Activated CD8-positive, alpha-beta memory T cell treated with anti-CD3 and anti-CD28 coated beads for 48 hours (primary cell): ENCODE results near the gene CELF4.

ENCODE experiments used
- DNase-seq, 3 experiments: peaks; one replicate each; pipeline ENCODE4 v3.0.0-alpha.2; 2020; ENCODE audit warnings: low read depth in 2 of 3, low spot score in 2 of 3

Gene CELF4

DNA sequence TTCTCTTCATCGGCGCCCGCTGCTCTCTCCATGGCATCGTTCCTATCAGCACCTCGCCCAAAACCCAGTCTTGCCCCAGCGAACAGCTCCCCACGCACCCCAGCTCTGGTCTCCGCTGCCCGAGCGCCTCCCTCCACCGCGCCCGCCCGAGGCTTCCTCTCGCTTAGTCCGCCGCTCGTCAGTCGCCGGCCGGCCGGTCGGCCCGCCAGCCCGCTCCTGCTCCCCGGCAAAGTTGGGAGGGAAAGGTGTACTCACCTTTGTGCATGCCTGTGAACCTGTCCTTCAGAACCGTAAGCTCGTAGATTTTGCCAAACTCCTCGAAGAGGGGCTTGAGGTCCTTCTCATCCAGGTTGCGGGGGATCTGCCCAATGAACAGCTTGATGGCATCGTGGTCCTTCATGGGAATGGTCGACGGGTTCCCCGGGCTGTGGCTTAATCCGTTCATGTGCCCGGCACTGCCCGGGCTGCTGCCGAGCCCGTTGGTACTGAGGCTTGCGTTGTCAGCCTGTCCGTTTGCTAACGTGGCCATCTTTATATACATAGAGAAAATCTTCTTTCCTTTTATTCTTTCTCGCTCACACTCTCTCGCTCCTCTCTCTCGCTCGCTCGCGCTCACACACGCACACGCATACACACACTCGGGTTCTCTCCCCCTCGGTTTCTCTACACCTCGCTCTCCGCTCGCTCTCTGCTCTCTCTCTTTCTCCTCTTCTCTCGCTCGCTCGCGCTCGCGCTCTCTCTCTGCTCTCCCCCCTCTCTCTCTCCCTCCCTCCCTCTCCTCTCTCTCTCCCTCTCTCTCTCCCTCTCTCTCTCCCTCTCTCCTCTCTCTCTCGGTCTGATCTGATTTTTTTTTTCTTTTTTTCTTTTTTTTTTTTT lies at the start of gene CELF4:
TSS of gene CELF4 (minus strand) at position 698 of the 876 bp plus-strand sequence.
- DNase-seq: no peak

DNA sequence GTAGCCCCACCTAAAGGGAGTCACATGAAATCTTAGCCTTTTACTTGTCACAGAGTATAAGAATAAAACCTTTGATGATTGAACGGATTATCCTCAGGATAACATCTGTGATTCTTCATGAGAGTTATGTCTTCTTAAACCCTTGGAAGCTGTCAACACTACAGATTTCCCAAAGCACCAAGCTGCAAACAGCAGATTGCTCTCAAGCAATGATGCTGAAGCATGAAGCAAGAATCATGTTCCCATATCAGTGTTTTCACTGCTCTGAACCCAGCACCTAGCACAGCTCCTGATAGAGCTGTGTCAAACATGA lies 47.6 kb upstream of the CELF4 start:
- DNase-seq: no peak

DNA sequence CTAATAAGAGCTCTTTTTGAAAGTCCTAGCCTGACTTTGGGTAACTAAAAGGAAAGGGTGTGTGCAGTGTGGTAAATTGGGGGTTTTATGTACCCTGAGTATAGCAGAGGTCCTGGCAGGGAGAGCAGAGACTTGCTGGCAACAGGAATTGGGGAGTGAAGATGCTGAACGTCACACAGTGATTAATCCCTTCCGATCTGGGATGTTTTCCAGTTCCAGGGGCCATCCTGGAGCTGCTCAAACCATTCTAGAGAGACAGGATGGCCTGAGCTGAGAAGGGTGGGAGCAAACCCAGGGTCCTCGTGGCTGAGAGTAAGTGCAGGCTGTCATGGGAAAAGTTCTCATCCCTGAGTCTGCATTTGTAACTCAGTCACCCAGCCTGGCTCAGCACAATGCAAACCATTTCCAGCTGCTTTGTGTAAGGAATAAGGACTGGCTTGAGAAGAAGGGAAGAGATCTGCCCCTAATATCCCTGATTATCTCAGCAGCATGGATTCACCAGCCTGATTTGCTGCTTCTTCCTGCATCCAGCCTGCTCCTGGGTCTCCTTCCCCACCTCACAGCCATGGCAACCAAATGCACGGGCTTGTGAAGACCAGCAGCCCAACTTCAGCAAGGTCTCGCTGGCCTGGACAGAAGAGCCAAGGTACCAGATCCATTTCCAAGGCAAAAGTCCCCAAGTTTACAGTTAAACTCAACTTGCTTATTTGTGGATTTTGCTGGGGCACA lies 47.1 kb upstream of the CELF4 start:
- DNase-seq: no peak

DNA sequence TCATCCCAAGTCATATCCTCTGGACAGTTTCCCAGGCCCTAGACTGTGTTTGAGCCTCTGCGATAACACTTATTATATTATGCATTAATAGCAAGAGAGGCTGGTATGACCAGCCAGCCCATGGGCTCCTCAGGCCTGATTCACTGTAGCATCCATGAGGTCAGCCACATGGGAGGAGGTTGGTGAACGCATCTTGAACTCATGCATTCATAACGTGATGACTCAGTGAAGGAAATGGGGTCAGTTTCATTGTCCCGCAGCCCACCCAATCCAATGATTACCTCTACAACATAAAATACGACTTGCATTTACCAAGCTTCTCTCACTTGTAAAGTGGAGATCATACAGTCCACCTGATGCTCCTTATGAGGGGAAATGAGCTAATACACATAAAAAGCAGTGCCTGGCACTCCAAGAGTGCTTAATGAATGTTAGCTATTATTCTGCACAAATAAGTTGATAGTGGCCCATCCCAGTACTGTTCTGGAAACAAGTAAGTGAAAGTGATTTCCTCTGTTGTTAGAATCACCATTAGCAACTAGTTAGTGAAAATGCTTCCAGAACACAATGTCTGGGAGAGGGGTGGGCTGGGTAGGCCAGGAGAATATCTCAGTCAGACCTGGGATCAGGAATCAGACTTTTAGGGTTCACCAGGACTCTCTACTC lies 46.1 kb upstream of the CELF4 start:
- no peak for DNase-seq

DNA sequence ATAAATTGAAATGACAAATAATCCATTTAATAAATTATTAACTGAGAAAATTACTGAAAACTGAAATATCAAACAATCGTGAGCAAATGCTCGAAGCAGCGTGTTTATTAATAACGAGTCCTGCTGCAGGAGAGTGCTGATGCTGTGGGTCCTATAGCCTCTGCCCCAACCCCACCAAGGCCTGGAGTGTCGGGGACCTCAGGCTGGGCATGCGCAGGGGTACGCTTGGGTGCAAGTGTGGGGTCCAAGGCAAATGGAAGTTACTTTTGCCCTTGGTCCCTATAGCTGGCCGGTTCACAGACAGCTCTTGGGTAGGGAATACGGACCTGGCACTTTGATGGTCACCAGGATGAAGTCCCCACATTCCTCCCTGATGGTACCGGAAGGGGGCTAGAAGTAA lies 43.3 kb upstream of the CELF4 start:
- DNase-seq: no peak

DNA sequence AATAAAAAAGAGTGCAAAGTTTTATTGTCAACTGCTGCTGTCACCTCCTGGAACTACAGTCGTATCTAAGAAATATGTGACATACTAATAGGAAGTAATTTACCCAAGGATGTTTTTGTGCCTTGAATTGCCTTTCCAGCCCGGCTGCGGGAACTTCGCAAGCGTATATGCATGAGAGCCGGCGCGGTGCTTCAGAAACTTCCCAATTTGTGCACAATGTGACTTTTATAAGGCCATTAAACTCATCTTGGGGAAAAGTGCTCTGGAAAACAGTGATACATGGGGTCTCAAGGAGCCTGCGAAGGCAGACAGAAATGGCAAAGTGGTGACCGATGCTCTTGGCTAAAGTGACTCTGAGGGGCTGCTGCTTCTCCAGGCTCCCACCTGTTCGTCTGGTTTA lies 41.7 kb upstream of the CELF4 start:
- no peak for DNase-seq

DNA sequence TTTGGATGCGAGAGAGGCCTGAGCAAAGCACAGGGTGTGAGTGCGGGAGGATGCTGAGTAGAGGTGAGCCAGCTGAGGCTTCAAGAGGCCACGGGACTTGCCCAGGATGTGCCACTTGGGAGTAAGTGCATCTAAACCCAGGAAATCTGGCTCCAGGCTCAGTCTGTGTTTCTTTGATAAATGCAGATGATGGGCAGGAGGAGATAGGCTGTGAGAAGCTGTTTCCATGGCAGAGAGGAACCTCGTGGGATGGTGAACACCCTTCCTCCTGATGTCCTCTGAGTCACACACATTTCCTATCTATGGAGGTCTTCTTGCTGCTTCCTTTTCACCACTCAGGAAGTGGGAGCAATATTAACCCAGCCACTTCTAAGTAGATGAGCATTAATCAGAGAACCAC lies 38.4 kb upstream of the CELF4 start:
- DNase-seq: no peak

DNA sequence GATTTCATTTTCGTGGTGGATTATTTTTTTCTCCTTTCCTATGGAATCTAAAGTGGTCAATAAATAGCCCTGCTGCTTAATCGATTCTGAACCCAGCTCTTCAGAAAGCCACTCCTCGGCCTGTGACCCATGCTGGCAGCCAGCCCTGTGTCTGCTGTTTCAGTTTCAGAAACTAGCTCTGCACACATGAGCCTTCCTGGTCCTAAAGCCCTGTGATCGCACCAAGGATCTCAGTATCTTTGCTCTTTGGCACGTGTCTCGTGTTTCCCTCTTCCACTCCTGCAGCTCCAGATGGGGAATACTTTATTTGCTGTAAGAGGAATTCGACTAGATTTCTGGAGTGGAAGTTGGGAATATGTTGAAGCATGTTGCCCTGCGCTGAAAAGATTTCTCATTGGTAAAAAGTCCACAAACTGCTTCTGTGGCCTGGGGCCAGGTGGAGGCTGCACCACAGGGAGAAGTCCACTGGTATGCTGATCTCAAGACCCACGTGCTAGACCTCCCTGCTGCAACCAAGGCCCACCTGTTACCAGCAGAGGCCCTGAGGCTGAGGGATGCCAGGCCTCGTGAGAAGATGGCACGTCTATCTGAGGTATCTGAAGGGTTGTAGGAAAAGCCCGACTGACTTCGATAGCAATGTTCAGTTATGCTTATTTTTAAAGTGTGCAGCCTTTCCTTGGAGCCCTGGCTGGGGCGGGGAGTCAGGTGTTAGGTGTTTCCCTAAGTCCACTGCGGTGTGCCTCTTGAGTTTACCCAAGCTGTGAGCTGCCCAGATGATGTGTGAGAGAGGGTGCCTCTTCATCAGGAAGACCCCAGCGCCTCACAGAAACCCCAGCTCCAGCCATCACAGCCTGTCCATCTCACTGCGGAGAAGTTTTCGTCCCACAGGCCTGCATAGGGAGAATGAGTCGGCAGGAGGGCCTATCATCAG lies 33.6 kb upstream of the CELF4 start:
- no peak for DNase-seq

DNA sequence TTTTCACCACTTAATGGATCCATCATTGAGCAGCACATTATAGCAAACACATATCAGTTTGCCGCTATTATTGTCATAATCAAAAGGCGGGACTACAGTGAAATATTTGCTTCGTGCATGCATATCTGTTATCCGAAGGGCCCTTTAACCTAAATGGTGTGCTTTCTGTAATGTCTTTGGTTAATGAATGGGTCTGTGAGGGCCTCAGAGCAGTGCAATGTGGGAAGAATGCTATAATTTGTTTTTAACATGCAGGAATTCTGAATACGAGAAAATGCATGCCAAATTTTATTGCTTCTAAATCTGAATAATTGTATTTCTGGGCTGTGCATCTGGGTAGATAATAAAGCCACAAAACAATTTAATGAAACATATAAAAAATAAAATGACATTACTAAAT lies 32.8 kb upstream of the CELF4 start:
- no peak for DNase-seq

DNA sequence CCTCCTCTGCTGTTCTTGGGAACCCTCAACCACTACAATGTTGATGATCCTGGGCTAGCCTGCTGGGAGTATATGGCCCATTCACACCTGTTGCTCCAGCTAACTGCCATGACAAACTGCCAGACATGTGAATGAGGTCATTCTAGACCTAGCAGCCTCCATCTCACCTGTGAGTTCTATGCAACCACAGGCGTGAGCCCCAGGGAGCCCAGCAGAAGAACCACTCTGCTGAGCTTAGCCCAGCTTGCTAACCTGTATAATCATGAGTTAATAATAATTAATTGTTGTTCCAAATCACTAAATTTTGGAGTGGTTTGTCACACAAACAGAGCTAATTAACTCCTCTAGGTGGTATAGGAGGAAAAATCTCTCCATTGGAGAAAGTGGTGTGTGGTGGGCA lies 24.7 kb upstream of the CELF4 start:
- no peak for DNase-seq

DNA sequence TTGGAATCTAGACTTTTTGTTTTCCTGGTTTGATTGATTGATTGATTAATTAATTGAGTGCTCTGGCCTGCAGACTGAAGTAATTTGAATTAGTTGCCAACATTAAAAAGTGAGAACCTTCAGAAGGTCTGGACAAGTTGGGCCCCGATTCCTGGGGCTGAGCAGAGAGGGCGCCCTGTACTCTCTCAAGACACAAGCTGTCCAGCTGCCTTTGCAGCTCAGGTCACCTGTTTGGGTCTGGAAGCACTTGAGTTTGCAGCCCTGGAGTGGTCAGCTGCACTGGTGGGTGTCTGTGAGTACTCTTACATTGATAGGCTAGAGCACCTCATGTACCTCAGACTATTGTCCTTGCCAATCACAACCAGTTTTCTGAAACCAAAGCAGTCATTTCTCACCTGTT lies 22.7 kb upstream of the CELF4 start:
- no peak for DNase-seq

DNA sequence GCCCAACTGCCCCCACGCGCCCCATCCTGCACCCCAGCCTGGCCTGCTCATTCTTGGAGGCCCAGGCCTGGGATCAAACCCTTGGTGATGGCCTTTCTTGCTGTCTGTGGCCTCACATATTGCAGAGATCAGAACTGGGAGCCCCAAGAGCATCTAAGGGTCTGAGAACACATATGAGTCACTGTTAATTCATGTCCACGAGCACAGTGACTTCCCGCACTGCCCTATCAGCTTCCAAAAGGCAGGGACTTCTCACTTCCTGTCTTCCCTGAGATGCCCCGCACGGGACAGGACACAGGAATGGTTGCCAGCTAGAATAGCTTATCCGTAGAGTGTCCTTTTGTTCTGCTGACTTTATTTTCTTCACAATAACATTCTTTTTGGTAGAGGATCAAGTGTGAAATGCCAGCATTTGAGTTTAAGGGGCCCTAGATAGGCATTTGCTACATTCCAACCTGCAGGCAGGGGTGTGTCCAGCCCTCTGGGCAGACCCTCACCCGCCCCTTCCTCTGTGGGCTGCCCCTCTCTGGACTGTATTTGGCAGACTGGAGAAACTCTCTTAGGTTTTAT lies 21.1 kb upstream of the CELF4 start:
- no peak for DNase-seq

DNA sequence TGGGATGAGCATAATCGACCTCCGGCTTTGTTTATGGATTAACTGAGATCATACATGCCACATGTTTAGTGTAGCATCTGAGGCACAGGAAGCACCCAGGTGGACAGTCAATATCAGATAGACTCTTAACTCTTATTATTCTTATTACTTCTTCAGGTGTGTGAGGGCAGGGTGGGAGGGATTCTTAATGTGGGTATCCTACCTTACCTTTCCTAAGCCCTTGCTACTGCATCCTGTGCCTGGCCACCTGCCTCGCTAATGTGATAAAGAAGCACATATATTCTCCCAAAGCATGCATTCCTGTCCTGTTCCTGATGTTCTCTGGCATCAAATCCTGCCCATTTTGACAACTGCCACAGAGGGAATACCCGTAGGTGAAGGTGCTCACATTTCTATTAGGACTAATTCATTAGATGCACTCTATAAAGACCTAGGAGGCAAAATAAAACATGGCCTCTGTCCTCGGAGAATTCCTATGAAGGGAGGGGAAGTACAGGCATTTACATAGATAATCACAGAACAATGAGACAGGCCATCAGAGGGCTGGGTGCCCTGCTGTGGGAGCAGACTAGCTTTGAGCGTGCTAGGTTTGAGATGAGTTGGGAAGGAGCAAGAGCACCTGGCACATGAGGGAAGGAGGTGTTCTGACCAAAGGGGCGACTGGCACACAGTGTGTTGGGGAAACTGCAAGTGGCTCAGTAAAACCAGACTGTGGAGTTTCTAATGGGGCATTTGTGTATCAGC lies 19.5 kb upstream of the CELF4 start:
- no peak for DNase-seq

DNA sequence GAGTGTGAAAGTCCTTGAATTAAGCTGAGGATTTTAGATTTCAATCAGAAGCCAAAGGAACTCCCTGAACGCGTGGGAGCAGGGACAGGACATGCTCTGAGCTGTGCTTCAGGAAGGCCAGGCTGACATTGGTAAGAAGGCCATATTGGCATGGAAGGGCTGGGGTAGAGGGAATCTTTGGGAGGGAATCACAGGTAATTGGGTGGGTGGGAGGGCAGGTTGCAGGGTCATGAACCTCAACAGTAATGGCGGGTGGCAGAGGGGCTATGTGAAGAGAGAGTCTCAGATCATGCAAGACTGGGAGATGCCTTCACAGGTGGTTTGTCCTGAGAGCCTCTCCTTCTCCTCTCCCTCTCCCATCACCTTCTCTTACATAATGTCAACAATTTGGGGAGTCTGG lies 18.6 kb upstream of the CELF4 start:
- no peak for DNase-seq

DNA sequence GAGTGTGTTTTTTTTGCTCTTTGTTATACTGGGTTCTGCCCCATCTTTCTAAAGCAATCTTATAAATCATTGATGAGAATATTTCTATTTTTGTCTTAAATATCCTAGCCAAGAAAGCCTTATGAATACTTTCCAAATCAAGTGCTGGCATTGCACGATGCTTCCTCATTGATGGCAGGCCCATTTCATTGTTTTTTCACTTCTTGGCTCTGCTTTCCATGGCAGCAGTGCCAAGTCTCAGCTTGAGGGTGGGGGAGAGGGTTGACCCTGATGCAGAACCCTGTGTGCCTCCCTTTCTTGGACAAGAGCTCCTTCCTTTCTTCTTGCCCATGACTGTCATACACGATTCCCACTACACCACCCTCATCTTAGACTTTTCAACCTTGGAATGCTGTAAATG lies 16.7 kb upstream of the CELF4 start:
- DNase-seq: no peak

DNA sequence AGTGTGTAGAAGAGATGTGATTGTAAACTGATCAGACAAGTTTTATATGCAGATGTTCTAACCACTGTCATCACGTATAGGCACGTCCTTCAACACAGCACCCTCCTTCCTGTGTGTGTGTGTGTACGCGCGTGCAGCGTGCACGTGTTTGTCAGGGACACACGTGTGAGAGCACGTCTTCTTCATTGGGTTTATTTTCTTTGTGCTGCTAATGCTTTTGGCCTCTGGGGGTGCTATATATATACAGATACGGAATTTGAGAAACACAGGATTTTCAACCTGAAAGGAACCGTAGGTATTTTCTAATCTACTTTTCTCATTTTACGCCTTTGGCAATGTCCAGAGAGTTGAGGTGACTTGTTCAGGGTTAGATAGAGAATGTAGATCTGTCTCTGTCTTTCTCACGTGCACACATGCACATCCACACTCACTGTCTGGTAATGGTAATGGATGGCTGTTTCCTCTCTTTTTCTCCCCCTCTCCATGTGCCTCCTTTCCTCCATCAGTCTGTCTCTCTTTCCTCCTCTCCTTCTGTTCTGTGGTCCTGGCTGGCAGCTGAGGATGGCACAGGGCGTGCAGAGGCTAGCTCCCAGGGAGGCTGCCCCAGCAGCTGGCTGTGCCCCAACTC lies 13.4 kb upstream of the CELF4 start:
- no peak for DNase-seq

DNA sequence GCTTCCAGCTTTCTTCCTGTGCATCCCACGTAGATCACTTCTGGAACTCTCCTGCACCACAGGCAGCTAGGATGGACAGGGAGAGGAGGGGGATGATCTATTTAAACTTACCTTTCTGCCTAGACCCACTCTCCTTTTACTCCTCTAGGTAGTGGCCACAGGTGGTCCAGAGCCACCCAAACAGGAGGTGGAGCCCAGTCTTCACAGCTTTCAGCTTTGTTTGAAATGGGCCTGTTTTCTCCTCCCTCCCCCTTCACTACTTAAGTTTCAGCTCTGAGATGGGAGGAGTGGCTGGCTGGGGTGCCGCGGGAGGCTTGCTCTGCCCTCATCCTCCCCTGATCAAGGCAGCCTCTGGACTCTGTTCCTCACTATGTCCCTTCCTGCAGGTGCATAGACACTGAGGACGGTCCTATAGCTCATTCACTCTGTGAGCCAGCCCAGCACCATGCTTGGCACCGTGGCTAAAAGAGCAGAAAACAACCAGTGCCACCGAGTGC lies 12.6 kb upstream of the CELF4 start:
- no peak for DNase-seq

DNA sequence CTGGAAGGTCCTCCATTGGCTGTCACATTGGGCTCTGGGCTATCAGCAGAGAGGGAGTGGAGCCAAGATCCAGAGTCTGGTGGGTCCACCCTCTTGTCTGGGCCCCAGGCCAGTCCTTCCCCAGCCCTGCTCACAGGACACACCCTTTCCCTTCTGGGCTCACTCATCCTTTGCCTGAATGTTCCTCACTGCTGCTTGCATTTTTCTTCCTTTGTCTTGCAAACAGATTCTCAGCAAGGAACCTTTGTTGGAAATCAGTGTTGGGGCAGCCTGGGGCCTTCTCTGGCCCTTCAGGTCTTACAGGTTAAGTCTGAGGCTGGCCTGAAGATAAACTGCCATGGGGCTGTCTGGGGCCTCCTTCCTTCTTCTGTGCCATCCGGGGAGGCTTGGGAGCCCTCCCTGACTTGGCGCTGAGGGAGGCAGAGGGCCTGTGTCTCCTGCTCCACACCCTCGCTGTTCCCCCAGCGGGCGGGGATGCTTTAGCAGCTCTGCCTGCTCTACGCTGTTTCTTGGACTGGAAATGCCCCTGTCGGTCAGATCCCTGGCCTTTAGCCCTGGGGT lies 11.5 kb upstream of the CELF4 start:
- DNase-seq: no peak

DNA sequence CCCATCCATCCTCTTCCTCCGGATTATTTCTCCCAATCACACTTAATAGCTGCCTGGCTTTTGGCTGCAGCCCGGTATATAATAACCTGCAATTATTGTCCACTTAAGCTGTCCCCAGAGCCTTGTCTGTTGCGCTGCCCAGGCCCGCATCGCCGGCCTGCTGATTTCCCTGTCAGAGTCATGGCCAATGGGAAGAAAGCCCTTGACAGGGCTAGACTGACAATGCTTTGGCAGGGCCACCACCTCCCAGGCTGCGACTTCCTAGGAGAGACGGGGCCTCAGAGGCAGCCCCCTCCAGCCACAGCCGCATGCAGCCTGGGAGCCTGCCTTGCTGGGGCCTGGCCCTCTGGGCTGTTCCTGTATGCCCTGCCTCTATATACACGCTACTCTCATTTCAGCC lies 10.0 kb upstream of the CELF4 start:
- no peak for DNase-seq
